CD14-positive monocyte (primary cell): Measurements from ENCODE around the gene TXN. TPM values are rescaled to one million over a fixed set of nuclear protein-coding genes. Genes with fewer than 3 reads are reported as not detected.

Source experiments
- polyA plus RNA-seq, 3 donors: library from polyadenylated mRNA; depleted of rRNA in 1 of 3; unstranded in 2 of 3; stranded (reverse) in 1 of 3; fragments of 300-500 nt in 2 of 3; fragments of >200 nt in 1 of 3; fragmentation: Illumina TruSeq in 2 of 3; gene quantifications; 1 replicate in 2 of 3; 2 replicates in 1 of 3; pipeline ENCODE4 v1.2.3, GENCODE V29; 2012 to 2021

Gene TXN
- polyA plus RNA-seq, 3 donors: 91.8 to 224 (median 209) TPM

Other genes with a start within 250 kb of the TXN start
- not detected for gene C9orf152, start 48.3 kb downstream of the TXN start, polyA plus RNA-seq
- gene TXNDC8, start 81.4 kb upstream of the TXN start, polyA plus RNA-seq: not detected